ENCODE measurements around the gene PLCXD1. TPM values are rescaled to one million over a fixed set of nuclear protein-coding genes. Genes with fewer than 3 reads are reported as not detected.

PLCXD1 gene
- total RNA-seq, 1 experiment from 2014 or later = 19.1 TPM

GRCh38 chrX:351736-352135 lies 70.6 kb downstream of the PLCXD1 start:
- Mint-ChIP-seq H3K36me3 (ENCODE audit: insufficient read depth, unreplicated experiment) (peaks cover 11% of the 10 kb centered on the region), H3K27me3 (ENCODE audit: unreplicated experiment) (no peaks in the 10 kb centered on the region), H3K4me1 (ENCODE audit: low read depth, unreplicated experiment) (no peaks in the 10 kb centered on the region), H3K9me3 (ENCODE audit: low read depth, unreplicated experiment) (peaks cover 3% of the 10 kb centered on the region), H3K4me3 (ENCODE audit: low read depth, unreplicated experiment) (no peak overlapping the region), H3K27ac (ENCODE audit: unreplicated experiment) (no peak overlapping the region)
- BruUV-seq (replicated peaks) = no TSS peak
- TF ChIP-seq CTCF (IDR thresholded peaks at IDR 0.05; ENCODE audit: unreplicated experiment) = no peak
- intact Hi-C loops (cut with micrococcal nuclease; ENCODE audit: unreplicated experiment) = no loop called here
- CTCF ChIA-PET = no interaction called here
- no peak for DNase-seq

GRCh38 chrX:352181-352580 lies 71.0 kb downstream of the PLCXD1 start:
- DNase-seq = no peak
- Mint-ChIP-seq H3K4me3 (ENCODE audit: low read depth, unreplicated experiment) (no peak overlapping the region), H3K27me3 (ENCODE audit: unreplicated experiment) (no peaks in the 10 kb centered on the region), H3K36me3 (ENCODE audit: insufficient read depth, unreplicated experiment) (peaks cover 13% of the 10 kb centered on the region), H3K9me3 (ENCODE audit: low read depth, unreplicated experiment) (peaks cover 3% of the 10 kb centered on the region), H3K27ac (ENCODE audit: unreplicated experiment) (no peak overlapping the region), H3K4me1 (ENCODE audit: low read depth, unreplicated experiment) (no peaks in the 10 kb centered on the region)
- CTCF ChIA-PET = no interaction called here
- no TSS peak for BruUV-seq (replicated peaks)
- intact Hi-C loops (cut with micrococcal nuclease; ENCODE audit: unreplicated experiment) = no loop called here
- no peak for TF ChIP-seq CTCF (IDR thresholded peaks at IDR 0.05; ENCODE audit: unreplicated experiment)

- no peak for DNase-seq
- H3K27me3 Mint-ChIP-seq (ENCODE audit: unreplicated experiment) = no peaks in the 10 kb centered on the region
- H3K36me3 Mint-ChIP-seq (ENCODE audit: insufficient read depth, unreplicated experiment) = peaks cover 19% of the 10 kb centered on the region
- BruUV-seq (replicated peaks) = no TSS peak
- CTCF ChIA-PET = no interaction called here
- no peak overlapping the region for H3K27ac Mint-ChIP-seq (ENCODE audit: unreplicated experiment)
- H3K4me3 Mint-ChIP-seq (ENCODE audit: low read depth, unreplicated experiment) = no peak overlapping the region
- peaks cover 3% of the 10 kb centered on the region for H3K9me3 Mint-ChIP-seq (ENCODE audit: low read depth, unreplicated experiment)
- intact Hi-C loops (cut with micrococcal nuclease; ENCODE audit: unreplicated experiment) = no loop called here
- no peaks in the 10 kb centered on the region for H3K4me1 Mint-ChIP-seq (ENCODE audit: low read depth, unreplicated experiment)
- no peak for TF ChIP-seq CTCF (IDR thresholded peaks at IDR 0.05; ENCODE audit: unreplicated experiment)
Observed at GRCh38 chrX:352582-353314, 71.6 kb downstream of the PLCXD1 start.

Other genes starting within 250 kb of the PLCXD1 start
- 30.2 and 32.9 TPM in 2 replicates for gene GTPBP6, start 37.4 kb downstream of the PLCXD1 start, total RNA-seq (2022)
- 25.4 and 26.9 TPM in 2 replicates for gene PPP2R3B, start 105.5 kb downstream of the PLCXD1 start, total RNA-seq (2022)